ENCODE data around the gene PHKA1. TPM values are rescaled to one million over a fixed set of nuclear protein-coding genes. Genes with fewer than 3 reads are reported as not detected.
"Not testable (repeated sequence)": the region's sequence is repeated elsewhere in the genome, so short reads cannot be mapped to it uniquely, and the experiment has no call there.

The PHKA1 gene
- total RNA-seq, 2 experiments from 2014 or later: 0.09 TPM; not detected in 1

DNA sequence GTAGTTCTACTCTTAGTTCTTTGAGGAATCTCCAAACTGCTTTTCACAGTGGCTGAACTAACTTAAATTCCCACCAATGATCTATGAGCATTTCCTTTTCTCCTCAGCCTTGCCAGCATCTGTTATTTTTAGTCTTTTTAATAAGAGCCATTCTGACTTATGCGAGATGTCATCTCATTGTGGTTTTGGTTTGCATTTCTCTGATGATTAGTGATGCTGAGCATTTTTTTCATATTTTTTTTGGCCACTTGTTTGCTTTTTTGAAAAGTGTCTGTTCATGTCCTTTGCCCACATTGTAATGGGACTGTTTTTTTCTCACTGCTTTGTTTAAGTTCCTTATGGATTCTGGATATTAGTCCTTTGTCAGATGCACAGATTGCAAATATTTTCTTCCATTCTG lies 21.5 kb upstream of the PHKA1 start:
- Histone ChIP-seq H3K4me3 (ENCODE audit: low read depth, low read length, poor library complexity, severe bottlenecking) (no peak overlapping the region), H3K79me2 (ENCODE audit: insufficient read depth, low read depth, low read length) (no peaks in the 10 kb centered on the region), H3K9me2 (ENCODE audit: insufficient read depth, low read length) (no peaks in the 10 kb centered on the region), H2AFZ (ENCODE audit: low read length) (no peak overlapping the region), H3K9me3 (ENCODE audit: low read length) (no peaks in the 10 kb centered on the region), H3K4me2 (ENCODE audit: low read length) (no peak overlapping the region), H4K20me1 (ENCODE audit: insufficient read depth, low read length) (no peaks in the 10 kb centered on the region), H3K4me1 (ENCODE audit: insufficient read depth, low read length, poor library complexity, severe bottlenecking) (no peaks in the 10 kb centered on the region), H3K36me3 (ENCODE audit: insufficient read depth, low read length) (no peaks in the 10 kb centered on the region), H3K27ac (ENCODE audit: low read depth, low read length, poor library complexity, severe bottlenecking) (no peak overlapping the region)
- POLR2A ChIA-PET: no interaction called here
- no TSS peak for BruUV-seq (replicated peaks)
- TF ChIP-seq EZH2phosphoT487 (IDR thresholded peaks at IDR 0.05; ENCODE audit: borderline replicate concordance, low read depth, low read length): no peak
- TF ChIP-seq, protein P1, sequence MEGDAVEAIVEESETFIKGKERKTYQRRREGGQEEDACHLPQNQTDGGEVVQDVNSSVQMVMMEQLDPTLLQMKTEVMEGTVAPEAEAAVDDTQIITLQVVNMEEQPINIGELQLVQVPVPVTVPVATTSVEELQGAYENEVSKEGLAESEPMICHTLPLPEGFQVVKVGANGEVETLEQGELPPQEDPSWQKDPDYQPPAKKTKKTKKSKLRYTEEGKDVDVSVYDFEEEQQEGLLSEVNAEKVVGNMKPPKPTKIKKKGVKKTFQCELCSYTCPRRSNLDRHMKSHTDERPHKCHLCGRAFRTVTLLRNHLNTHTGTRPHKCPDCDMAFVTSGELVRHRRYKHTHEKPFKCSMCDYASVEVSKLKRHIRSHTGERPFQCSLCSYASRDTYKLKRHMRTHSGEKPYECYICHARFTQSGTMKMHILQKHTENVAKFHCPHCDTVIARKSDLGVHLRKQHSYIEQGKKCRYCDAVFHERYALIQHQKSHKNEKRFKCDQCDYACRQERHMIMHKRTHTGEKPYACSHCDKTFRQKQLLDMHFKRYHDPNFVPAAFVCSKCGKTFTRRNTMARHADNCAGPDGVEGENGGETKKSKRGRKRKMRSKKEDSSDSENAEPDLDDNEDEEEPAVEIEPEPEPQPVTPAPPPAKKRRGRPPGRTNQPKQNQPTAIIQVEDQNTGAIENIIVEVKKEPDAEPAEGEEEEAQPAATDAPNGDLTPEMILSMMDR (conservative IDR thresholded peaks at IDR 0.05; ENCODE audit: low read length): no peak
- intact Hi-C loops (cut with micrococcal nuclease; ENCODE audit: unreplicated experiment): no loop called here
- DNase-seq (ENCODE audit: low spot score): no peak
- CTCF ChIA-PET (ENCODE audit: unreplicated experiment): no interaction called here

DNA sequence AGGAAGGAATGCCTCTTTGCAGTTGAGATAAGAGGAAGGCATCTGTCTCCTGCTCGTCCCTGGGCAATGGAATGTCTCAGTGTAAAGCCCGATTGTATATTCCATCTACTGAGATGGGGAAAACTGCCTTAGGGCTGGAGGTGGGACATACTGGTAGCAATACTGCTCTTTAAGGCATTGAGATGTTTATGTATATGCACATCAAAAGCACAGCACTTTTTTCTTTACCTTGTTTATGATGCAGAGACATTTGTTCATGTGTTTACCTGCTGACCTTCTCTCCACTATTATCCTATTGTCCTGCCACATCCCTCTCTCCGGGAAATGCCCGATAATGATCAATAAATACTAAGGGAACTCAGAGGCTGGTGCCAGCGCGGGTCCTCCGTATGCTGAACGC lies 19.5 kb upstream of the PHKA1 start:
- CTCF ChIA-PET (ENCODE audit: unreplicated experiment); H3K9me2 ChIP-seq (ENCODE audit: insufficient read depth, low read length); DNase-seq (ENCODE audit: low spot score); H3K4me3 ChIP-seq (ENCODE audit: low read depth, low read length, poor library complexity, severe bottlenecking); intact Hi-C loops (cut with micrococcal nuclease; ENCODE audit: unreplicated experiment); H4K20me1 ChIP-seq (ENCODE audit: insufficient read depth, low read length); H3K9me3 ChIP-seq (ENCODE audit: low read length); BruUV-seq (replicated peaks); H3K27ac ChIP-seq (ENCODE audit: low read depth, low read length, poor library complexity, severe bottlenecking); H3K79me2 ChIP-seq (ENCODE audit: insufficient read depth, low read depth, low read length); POLR2A ChIA-PET; H2AFZ ChIP-seq (ENCODE audit: low read length); H3K4me2 ChIP-seq (ENCODE audit: low read length); H3K4me1 ChIP-seq (ENCODE audit: insufficient read depth, low read length, poor library complexity, severe bottlenecking); H3K36me3 ChIP-seq (ENCODE audit: insufficient read depth, low read length): not testable (repeated sequence)

DNA sequence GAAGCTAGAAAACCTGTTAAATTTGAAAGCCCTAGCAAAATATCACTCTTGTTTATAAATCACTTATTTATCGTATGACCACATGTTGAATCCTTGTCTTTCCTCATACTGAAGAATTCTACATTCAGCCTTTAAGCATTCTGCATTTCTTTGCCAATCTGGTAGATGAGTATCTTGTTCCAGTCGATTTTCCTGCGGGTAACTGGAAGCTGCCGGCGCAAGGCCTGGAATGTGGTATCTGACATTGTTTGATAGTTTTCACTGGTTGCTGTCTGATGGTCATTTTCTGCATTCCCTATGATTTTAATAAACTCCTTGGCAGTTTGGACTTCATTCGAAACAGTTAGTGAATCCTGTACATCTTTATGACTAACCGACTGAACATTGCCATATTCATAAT lies 13.7 kb upstream of the PHKA1 start:
- Histone ChIP-seq H3K79me2 (ENCODE audit: insufficient read depth, low read depth, low read length) (no peaks in the 10 kb centered on the region), H4K20me1 (ENCODE audit: insufficient read depth, low read length) (no peaks in the 10 kb centered on the region), H3K9me3 (ENCODE audit: low read length) (no peaks in the 10 kb centered on the region), H3K27ac (ENCODE audit: low read depth, low read length, poor library complexity, severe bottlenecking) (no peak overlapping the region), H3K36me3 (ENCODE audit: insufficient read depth, low read length) (no peaks in the 10 kb centered on the region), H3K4me2 (ENCODE audit: low read length) (no peak overlapping the region), H3K4me3 (ENCODE audit: low read depth, low read length, poor library complexity, severe bottlenecking) (no peak overlapping the region), H2AFZ (ENCODE audit: low read length) (no peak overlapping the region), H3K4me1 (ENCODE audit: insufficient read depth, low read length, poor library complexity, severe bottlenecking) (no peaks in the 10 kb centered on the region), H3K9me2 (ENCODE audit: insufficient read depth, low read length) (no peaks in the 10 kb centered on the region)
- intact Hi-C loops (cut with micrococcal nuclease; ENCODE audit: unreplicated experiment): no loop called here
- no peak for DNase-seq (ENCODE audit: low spot score)
- ChIA-PET CTCF (ENCODE audit: unreplicated experiment) (no interaction called here), POLR2A (no interaction called here)
- no TSS peak for BruUV-seq (replicated peaks)
- TF ChIP-seq, protein P1 (conservative IDR thresholded peaks at IDR 0.05; ENCODE audit: low read length): no peak
- no peak for TF ChIP-seq EZH2phosphoT487 (IDR thresholded peaks at IDR 0.05; ENCODE audit: borderline replicate concordance, low read depth, low read length)
